Measurements from ENCODE around the gene KCNK1.

Gene KCNK1

DNA sequence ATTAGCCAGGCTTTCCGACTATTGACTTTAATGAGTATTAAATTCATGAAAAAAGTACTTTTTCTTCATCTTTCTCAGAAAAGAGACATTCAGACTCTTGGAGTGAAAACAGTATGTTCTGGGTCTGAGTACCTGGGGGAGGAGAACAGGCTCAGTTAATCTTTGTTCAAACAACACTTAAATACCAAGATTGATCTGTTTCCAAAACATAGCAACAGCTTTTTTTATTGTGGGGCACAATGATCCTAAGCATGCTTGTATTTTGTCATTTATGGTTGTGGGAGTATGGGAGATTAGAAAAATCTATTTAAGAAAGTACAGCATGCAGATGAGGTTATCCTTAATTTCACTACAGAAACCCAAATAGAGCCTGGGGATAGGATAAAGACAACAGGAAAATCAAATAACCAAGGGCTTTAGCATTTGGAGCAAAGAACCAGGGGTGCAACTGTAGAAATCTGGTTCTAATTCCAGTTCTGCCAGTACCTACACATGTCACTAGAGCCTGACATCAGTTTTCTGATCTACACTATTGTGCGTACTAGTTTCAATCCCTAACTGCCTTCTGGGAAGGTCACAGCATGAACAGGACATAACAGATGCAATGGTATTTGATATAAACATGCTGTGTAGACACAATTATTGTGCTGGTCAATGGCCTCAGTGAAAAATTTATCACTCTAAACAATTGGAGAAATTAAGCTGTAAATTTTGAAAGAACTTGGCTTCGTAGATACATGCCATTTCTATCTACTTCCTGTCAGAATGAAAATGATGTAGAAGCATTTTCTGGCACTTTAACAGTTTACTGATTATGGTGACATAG is 91.2 kb downstream of the KCNK1 start:
- DNase-seq (ENCODE audit: low read depth) = no peak

DNA sequence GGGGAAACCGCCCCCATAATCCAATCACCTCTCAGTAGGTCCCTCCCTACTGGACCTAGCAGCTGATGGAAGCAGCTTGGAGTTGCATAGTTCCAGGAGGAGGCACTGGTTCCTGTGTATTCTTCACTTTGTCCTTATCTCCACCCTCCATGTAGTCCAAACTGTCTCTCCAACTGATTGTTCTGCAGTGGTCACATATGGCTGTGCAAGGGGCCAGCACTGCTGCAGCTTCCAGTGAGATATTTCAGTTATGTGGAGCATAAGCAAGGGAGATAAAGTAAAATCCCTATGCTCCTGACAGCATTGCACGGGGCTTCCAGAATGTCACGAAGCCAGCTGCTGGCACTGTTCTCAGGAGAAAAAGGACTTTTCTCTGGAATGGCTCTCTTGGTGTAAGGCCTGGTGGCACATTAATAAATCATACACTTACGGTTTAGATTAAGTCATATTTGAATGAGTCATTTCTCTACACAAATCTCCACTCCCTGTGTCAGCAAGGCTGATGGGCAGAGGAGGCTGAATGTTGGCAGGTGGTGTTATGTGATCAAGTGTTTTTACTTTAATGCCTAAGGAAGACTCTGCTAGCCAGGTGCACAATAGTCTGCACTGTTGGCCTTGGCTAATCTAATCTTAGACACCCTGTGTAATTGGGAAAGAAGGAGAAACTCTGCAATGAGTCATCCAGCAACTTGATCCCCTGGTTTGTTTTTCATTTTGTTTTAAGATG is 93.4 kb downstream of the KCNK1 start:
- DNase-seq (ENCODE audit: low read depth) = no peak

DNA sequence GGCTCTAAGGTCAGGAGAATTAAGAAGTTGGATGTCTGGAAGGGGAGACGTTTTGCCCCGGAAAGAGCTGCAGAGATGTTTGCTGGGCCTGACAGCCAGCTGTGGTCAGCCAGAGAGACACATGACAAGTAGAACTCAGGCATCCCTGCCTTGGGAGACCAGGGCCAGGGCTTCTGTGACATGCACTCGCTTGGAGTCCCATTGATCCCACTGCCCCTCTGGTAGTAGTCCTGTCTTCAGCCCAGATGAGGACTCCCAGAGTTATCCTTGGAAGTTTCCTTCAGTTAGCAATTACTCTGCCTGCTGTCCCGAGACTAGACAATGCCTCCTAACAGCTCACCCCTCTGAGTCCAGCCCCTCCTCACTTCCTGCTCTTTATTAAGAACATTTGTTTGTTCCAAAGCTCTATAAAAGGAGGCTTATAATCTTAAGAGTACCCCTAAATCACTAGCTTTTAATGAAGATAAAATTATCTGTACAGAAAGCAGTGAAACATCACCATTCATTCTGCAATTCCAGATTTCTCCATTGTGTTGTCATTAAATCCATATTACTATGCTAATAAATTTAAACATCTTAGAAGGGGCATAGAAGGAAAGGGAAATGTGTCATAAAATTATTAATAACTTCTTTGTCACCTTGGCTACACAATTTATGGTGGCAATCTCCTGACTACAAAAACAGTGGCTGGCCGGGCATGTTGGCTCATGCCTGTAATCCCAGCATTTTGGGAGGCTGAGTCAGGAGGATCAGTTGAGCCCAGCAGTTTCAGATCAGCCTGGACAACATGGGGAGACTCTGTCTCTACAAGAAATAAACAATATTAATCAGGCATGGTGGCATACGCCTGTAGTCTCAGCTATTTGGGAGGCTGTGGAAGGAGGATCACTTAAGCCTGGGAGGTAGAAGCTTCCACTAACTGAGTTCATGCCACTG is 94.2 kb downstream of the KCNK1 start:
- no peak for DNase-seq (ENCODE audit: low read depth)

DNA sequence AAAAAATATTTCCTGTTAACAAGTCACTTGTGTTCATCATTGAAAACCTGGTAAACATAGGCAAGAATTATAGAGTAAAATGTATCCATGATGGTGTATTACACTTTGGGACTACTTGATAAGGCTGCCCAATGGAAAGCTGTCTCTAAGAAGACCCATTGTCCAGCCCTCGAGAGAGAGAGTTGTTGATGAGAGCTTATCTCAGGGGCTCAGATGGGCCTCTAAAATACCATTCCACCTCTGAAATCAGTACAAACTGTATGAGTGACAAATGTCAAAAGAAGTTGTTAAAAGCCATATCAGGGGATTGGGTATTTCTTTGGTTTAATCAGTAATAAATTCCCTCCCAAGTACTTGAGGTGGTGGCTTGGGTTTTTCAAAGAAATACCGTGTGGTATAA is 96.1 kb downstream of the KCNK1 start:
- no peak for DNase-seq (ENCODE audit: low read depth)

DNA sequence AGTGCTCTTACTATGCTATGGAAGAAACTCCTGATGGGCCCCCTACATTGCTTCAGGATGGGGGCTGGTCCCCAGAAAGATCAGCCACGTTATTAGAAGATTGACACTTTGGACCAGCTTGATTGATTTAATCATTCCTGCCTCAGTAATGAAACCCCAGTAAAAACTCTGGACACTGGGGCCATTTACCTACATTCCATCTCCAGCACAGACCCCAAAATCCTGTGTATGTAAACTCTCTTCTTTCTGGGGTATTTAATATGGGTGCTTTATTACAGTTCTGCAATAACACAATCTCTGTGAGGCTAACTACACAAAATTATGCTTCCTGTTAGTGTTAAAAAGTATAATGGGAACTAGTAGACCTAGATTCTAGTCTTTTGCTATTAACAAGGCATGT is 96.6 kb downstream of the KCNK1 start:
- DNase-seq (ENCODE audit: low read depth) = no peak

DNA sequence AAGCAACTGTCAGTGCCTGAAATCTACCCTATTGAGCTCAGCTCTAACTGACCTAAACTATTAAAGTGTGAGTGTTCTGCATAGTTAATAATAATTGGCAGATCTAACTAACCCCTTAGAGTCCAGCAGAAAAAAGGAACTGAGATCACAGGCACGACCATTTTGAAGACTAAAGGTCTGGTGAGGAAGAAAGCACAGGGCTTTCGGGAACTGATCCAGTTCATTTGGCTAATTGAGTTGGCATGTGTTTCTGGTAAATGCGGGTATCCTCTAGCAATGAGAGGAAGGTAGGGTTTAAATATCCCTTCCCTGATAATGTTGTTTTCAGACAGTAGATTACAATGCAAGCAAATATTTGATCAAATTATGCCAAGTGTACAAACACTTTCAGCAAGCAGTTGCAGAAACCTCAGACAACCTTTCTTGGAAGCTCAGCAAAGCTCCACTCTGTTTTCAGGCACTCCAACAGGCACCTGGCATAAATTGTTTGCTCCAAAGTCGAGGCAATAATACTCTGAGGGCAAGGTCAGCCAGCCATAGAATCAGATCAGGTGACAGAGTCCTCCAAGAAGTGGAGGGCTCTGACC is 100.8 kb downstream of the KCNK1 start:
- DNase-seq (ENCODE audit: low read depth) = no peak

DNA sequence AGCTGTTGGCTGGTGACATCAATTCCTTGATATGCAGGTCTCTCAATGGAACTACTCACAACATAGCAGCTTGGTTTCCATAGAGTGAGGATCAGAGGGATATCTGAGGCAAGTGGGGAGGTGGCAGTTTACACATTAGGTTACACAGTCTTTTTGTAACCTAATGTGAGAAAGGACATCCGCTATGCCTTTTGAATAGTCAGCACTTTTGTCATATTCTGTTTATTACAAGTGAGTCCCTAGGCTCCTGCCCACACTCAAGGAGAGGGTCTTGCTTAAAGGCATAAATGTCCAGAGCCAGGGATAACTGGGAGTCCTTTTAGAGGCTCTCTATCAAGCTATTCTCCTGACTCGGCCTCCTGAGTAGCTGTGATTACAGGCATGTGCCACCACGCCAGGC is 104.2 kb downstream of the KCNK1 start:
- DNase-seq (ENCODE audit: low read depth) = no peak

DNA sequence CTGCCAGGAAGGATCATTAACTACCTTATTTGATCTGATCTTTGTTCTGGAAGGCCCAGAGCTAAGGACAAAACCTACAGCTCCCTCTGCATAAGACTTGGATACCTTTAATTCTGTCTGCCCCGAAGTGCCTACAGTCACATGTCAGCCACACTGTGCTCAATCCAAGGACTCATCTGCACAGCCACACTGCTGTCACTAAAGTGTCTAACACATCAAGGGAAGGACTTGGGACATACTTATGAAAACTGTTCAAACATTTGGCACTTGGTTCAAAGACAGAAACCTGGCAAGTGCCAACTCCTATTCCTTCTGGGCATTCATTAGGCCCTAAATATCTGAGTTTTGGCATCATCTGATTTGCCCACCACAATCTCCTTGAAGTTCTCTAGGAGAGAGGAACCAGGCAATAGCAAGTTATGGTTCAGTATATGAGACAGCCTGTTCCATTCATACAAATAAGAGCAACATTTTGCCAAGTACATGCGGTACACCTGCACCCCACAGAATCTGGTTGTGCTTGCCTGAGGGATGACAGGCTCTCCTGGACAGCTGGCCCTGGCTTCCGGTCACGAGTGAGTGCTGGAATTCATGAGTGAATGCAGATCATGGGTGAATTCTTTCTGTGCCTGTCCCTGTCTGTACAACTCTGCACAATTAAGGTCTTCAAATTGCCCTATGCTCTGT is 105.9 kb downstream of the KCNK1 start:
- no peak for DNase-seq (ENCODE audit: low read depth)

DNA sequence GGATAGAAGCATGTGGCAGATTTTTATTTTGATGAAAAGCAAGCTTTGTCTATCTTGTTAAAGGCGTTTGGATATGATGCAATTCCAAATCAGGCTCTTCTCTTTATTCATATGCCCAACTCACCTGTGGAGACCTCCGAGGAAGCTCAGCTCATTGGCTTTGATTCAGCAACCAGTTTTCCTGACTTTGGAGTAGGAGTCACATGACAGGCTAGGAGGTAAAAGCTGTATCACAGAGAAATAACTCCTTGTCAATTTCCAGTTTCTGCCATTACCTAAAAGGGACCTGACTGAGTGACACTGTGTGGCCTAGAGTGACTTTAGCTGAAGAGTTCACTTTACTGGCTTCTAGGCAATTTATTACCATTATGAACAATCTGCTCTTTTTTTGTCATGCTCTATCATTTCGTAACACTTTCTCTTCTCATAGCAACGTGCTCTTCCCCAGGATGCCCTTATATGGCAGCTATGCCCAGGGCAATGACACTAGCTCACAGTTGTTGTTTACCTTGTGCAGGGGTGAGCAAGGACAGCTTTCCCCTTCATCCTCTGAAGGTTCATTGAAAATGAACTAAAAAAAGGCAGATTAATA is 107.2 kb downstream of the KCNK1 start:
- no peak for DNase-seq (ENCODE audit: low read depth)

Measured in stimulated activated CD8-positive, alpha-beta memory T cell treated with anti-CD3 and anti-CD28 coated beads, Interleukin-12 subunit alpha, Interleukin-12 subunit beta, amount 100 ng/mL, for 1 hour (primary cell).